HUDEP-2 (cell line): Measurements from ENCODE around the gene PDCD1.

Source experiments
- DNase-seq, 76 experiments: peaks; one replicate each; lab custom pipeline; 2025; ENCODE audit not compliant: unreplicated experiment in 76 of 76; lab: John Stamatoyannopoulos, UW

The PDCD1 gene

DNA sequence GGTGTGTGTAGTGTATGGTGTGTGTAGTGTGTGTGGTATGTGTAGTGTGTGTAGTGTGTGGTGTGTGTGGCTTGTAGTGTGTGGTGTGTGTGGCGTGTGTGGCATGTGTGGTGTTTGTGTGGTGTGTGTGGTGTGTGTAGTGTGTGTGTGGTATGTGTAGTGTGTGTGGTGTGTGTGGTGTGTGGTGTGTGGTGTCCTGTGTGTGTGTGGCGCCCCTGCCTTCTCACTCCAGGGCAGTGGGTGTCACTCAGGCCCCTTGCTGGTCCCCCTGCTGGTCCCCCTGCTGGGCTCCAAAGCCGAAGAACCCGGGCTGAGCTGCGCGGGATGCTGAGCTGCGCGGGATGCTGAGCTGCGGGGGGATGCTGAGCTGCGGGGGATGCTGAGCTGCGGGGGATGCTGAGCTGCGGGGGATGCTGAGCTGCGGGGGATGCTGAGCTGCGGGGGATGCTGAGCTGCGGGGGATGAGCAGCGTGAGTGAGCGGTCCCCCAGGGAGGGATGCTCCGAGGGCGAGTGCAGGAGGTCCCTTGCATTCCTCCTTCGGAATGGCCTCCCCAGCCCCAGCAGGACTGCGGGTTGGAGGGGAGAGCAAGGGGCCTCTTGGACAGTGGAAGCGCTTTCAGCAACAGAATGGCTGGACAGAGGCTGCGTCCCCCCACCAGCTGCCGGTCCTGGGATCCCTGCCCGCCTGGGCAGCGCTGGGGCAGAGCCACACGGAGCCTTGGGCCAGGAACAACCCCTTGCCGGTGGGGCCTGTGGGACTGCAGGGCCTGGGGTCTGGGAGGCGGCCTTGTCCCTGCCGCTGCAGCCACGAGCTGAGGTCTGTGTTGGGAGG is 7.5 kb upstream of the PDCD1 start:
- no peak for DNase-seq

DNA sequence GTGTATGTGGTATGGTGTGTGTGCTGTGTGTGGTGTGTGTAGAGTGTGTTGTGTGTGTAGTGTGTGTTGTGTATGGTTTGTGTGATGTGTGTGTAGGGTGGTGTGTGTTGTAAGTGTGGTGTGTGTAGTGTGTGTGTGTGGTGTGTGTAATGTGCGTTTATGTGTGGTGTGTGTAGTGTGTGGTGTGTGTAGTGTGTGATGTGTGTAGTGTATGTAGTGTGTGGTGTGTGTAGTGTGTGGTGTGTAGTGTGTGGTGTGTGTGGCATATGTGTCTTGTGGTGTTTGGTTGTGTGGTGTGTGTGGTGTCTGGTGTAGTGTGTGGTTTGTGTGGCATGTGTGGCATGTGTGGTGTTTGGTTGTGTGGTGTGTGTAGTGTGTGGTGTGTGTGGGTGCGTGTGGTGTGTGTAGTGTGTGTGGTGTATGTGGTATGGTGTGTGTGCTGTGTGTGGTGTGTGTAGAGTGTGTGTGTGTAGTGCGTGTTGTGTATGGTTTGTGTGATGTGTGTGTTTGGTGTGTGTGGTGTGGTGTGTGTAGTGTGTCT is 6.8 kb upstream of the PDCD1 start:
- no peak for DNase-seq

DNA sequence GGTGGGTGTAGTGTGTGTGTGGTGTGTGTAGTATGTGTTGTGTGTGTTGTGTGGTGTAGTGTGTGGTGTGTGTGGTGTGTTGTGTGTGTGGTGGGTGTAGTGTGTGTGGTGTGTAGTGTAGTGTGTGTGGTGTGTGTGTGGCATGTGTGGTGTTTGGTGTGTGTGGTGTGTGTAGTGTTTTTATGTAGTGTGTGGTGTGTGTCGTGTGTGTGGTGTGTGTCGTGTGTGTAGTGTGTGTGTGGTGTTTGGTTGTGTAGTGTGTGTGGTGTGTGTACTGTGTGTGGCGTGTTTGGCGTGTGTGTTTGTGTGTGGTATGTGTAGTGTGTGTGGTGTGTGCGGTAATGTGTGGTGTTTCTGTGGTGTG is 6.1 kb upstream of the PDCD1 start:
- DNase-seq, result no peak

DNA sequence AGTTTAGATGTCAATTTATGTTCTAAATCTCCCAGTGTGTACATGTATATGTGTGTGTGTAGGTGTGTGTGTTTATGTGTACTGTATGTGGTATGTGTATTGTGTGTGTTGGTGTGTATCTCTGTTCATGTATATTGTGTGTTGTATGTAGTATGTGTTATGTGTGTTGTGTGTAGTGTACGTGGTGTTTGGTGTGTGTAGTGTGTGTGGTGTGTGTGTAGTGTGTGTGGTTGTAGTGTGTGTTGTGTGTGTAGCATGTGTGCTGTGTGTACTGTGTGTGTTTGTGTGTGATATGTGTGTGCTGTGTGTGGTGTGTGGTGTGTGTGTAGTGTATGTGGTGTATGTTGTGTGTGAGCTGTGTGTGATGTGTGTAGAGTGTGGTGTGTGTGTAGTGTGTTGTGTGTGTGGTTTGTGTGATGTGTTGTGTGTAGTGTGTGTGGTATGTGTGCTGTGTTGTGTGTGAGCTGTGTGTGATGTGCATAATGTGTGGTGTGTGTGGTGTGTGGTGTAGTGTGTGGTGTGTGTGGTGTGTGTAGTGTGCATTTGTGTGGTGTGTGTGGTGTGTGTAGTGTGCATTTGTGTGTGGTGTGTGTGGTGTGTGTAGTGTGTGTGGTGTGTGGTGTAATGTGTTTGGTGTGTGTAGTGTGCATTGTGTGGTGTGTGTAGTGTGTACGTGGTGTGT is 5.6 kb upstream of the PDCD1 start:
- DNase-seq, result no peak

DNA sequence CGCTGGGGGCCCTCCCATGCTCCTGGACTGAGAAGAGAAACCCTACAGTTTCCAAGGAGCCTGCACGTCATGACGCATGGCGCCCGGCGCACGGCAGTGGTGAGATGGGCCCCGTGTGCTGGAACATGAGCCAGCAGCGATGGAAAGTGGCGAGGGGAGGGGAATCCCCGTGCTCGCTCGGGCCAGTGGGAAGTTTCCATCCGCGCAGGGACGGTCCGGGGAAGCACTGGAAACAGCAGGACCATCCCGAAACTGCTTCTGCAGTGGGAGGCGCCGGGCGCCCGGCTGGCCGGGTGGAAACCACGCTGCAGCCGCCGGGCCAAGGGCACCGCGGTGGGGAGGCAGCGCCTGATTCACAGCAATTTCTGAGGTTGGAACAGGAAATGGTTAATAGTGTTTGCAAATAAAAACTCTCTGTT is 4.9 kb upstream of the PDCD1 start:
- DNase-seq, result no peak

DNA sequence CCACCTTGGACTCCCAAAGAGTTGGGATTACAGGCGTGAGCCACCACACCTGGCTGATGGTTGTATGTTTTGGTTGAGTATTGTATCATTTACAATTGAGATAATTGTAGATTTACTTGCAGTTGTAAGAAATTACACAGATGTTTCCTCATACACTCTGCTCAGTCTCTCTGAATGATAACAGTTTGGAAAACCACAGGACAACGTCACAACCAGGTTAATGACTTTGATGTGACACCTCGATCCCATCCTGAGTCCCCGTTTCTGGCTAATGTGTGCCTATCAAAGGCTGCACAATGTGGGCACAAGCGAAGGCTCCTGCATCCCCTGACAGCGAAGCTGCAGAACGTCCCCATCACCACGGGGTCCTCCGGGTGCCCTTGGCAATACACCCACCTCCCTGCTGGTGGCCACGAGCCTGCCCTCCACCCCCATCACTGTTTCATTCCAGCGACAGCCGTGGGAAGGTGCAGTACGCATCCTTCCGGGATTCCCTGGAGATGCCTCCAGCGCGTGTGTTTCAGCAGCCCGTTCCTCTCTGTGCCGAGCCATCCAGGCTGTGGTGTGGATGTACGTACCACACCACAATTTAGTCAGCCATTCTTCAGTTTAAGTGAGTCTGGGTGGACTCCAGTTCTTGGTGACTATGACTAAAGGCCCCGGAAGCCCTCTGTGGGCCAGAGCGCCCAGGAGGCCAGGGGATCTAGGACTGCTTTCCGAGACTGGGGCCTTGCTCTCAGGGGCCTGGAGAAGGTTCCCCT is 4.3 kb upstream of the PDCD1 start:
- DNase-seq, result no peak

DNA sequence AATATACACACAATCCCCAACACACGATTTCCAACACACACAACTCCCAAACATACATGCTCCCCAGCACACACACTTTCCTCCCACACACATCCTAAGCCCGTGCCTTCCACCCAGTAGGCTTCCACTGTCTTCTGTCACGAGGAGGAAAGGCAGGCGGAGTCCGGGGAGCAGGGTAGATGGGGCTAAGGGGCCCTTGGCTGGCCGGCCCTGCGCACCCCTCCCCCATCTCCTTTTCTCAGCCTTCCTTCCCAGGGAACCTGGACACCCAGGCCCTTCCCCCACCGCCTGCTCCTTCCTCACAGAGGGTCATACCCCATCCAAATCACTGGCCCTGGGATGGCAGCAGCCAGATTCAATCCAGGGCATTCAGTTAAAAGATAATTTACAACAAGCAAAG is 3.4 kb upstream of the PDCD1 start:
- no peak for DNase-seq

DNA sequence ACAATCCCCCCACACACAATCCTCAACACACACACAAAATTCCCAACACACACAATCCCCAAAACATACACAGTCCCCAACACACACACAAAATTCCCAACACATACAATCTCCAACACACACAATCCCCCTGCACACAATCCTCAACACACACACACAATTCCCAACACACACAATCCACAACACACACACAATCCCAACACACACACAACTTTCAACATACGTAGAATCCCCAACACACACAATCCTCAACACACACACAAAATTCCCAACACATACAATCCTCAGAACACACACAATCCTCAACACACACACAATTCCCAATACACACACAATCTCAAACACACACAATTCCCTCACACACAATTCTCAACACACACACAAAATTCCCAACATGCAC is 2.6 kb upstream of the PDCD1 start:
- DNase-seq, result no peak

DNA sequence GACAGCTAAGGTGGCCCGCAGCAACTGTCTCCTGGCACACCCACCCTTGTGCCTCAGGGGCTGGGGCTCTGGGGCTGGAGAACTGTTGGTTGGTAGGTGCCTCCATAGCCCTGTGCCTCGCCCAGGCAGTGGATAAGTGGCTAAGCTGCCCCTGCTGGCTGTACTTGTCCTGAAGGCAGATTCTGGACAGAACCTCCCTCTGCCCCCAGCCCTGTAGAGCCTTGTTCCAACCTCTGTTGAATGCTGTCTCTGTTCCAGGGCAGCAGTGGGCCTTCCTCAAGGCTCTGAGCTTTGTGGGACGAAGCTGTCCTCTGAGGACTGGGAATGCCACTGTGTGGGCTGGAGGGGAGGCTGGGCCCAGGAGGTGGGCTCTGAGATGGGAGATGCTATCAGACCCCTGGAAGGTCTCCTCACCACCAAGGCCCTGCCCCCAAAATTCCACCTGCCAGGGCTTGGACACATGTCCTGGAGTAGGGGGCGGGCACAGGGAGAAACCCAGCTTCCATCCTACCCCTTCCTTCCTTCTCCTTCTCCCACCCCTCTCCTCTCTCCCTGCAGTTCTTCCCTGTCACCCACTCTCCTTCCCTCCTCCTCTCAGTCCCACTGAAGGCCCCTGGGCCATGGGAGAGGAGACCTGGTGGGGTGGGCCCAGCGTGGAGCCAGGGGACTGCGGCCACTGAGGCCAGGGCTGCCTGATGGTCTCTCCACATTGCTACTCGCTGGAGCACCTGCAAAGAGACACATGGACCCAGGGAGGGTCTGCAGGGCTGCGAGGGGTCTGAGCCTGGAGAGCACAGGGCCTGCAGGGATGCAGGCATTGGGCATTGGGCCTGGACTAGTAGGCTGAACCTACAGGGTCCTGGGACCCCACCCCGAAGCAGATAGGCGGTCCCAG is 1.7 kb upstream of the PDCD1 start:
- DNase-seq, result no peak

DNA sequence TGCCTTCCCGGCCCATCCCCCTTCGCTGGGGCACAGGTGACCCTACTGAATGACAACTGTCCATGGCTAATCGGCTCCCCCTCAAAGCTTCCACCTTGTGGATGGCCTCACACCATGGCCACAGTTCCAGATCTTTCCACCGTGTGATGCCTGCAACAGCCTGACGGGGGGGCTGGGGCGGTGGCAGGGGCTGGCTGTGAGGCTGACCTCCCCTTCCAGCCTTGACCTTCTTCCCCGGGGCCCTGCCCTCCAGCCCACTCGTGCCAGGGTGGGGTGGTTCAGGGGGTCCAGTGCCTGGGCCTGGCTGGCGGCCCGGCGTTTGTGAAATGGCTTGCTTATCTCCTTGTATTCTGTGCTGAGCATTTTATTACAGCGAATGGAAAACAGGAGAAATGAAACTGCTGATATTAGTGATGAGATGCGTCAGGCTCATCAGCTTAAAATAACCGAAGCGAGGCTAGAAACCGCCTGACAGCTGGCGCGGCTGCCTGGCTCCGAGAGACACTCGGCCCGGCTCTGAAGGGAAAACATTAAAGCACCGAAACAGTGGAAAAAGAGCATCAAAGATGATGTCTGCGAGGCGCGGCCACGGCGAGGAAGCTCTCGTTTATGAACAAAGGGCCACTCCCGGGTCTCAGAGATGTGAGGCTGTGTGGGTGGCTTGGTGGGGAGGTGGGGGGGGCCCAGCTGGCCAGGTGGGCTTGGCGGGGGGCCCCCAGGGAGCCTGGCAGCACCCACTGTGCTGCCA is 916 bp upstream of the PDCD1 start:
- peak in 1 of 76 experiments; percentile 4 for DNase-seq

DNA sequence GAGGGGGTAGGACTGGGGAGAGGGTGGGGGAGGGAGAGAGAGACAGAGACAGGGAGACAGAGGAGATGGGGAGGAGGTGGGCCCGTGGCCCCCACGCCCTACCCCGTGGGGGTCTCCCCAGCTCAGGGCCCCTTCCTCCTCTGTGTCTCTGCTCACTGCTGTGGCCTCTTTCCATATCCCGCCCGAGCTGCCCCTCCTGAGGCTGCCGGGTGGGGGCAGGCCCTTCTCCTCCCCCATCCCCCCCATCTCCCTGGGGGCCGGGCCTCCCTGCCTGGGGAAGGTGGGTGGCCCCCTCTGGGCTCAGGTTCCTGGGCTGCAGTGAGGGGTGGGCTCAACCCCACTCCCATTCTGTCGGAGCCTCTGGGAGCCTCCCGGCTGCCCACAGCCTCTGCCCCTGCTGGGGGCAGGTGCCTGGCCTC is 332 bp upstream of the PDCD1 start:
- DNase-seq, result no peak

DNA sequence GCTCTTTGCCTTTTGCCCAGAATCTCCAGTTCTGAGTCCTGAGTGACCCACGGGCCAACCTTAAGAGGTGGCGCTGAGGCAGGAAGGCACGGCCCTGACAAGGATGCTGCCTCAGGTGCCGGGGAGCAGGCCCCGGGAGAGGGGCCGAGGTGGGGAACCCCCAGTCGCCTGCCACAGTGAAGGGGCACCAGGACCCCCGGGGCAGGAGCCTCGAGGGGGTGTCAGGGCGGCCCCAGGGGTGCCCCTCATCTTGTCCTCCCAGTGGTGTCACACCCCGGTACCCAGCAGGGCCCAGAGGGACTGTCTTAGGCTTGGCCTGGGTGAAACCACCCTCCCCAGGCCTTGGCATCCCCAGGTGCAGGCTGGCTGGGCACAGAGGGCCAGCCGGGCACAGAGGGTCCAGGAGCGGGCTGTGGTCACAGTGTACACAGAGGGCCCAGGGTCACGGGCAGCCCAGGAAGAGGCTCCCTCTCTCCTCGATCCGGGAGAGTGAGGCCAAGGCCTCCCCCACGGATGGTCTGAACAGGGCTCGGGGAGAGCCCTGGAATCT is 1.0 kb downstream of the PDCD1 start:
- DNase-seq, result no peak

DNA sequence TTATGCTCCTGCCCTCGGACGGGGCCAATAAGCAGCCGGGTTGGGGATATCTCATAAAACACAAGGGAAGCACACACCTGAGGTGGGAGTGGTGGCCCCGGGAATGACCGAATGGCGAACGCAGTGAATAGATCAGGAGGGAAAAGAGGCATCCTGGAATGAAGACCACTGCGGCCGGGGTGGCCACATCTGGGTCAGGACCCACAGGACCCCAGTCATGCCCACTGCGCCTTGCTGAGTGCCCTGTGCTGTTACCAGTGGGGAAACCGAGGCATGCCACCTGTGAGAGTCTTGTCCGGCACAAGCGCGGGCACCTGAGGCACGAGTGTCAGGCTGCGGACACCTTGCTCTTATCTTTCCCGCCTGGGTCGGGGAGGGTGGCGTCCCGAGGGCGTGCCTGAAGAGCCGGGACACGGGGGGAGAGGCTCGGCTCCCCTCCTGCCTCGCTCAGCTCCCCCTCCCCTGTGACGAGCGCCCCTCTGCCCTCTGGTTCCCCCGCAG is 1.6 kb downstream of the PDCD1 start:
- no peak for DNase-seq

DNA sequence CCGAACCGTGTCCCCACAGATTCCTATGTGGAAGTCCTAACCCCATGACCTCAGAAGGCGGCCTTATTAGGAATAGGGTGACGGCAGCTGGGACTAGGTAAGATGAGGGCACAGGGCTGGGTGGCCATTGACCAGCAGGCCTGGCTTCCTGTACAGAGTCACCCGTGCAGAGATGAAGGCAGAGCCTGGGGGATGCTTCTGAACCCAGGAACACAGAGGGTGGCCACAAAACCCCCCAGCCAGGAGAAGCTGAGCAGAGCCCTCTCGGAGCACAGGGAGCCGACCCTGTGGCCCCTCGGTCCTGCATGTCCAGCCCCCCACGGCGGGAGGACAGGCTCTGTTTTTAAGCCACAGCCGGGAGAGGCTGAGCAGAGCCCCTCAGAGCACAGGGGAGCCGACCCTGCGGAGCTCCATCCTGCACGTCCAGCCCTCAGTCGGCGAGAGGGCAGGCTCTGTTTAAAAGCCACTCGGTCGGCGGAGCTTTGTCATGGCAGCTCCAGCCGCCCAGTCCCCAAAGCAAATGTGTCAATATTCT is 2.7 kb downstream of the PDCD1 start:
- DNase-seq, result no peak

DNA sequence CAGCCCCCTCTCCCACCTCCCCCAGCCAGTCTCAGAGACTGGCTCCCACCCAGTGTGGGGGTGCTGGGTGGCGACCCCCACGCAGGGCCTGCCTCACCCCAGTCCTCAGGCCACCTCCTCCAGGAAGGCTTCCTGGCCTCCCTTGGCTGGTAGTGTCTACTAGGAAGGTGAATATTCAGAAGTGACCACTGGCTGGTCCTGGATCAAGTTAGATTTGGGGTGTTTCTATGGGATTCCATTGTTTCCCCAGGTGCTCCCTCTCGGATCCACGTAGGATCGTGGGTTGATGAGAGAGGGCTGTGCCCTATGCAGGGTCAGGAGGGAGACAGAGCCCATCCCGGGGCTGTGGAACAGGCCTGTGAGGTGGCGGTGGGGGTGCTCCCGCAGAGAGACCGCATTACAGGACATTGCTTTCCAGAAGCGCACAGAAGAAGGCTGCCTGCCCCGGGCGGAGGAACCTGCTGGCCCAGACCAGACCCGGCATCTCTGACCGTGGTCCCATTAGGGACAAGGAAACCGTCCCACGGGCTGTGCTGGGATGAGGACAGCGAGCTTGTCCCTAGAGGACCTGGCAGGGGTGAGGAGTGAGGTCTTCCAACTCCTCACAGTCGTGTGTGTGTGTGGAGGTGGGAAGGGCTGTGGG is 3.3 kb downstream of the PDCD1 start:
- DNase-seq, result no peak

DNA sequence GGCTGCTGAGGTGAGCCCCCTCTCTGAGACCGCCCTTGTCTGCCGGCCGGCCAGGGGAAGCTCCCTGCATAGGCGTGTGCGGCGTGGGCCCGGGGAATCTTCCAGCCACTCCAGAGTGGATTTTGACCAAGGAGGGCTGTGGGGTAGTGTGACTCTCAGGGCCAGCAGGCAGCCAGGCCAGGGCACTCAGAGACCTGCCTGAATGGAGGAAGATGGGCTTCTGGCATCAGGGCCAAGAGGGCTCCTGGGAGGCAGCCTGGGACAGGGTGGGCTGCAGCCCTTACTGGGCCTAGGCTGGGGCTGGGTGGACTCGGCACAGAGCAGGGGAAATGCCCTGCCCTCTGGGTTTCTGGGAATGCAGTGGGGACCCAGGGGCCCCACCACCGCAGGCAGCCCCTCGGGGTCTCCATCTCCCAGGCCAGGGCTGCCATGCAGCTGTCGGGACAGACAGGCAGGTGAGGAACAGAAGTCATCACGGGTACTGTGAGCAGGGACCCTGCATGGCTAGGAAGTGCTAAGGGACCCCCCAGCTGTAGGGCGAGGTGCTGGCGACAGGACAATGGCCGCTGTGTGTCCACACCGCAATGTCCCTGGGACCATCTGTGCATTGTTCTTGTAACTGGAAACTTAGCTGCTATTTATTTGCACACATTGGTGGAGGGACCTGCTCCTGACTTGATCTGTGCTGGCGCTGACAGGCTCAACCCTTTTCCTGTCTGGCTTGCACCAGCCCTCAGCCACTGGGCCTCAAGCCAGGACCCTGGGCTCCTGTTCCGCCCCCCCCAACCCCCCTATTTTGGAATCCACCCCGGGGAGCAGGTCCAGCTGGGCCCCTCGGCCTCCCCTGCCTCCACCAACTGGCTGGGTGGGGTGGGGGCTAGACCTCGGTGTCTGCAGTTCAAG is 4.1 kb downstream of the PDCD1 start:
- DNase-seq, result no peak

DNA sequence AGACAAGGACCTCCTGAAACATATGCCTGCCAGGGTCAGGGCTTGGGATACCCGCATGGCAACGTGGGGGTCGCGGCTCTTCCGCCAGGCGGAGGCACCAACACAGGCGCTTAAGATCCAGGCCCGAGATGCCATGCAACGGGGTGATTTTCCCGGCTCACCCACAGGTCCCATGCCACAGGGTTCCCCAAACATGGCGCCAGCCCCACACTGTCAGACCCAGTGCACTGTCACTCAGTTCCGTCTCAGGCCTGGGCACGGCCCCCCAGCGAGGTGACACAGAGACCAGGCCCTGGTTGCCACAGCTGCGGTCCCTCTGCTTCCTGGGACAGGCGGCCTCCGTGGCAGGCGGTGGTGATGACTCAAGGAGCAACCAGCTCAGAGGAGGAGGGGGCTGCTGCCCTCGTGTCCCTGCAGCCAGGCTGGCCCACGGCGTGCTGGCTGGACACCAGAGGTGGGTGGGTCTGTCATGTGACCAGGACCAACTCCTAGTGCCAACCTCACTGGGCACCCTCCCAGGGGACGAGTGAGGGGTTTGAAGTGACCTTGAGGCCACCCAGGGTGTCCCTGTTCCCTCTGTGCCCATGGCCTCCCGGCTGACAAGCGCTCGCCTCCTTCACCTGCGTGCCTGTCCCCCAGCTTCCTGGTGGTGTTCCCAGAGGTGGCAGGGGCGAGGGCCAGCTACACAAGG is 4.9 kb downstream of the PDCD1 start:
- no peak for DNase-seq
